Smooth muscle cell (in vitro differentiated cells): ENCODE data around the gene CEP164. TPM values are rescaled to one million over a fixed set of nuclear protein-coding genes. Genes with fewer than 3 reads are reported as not detected.

Source experiments
- DNase-seq: peaks from one replicate; lab custom pipeline; 2025; ENCODE audit not compliant: unreplicated experiment; lab: John Stamatoyannopoulos, UW
- H2AFZ ChIP-seq: fragments of 200-600 bp; sonication (generic); 2 replicates; pipeline ENCODE4 v1.6.0; 2016; ENCODE audit warnings: antibody characterized with exemption, low read depth, mild to moderate bottlenecking
- H3F3A ChIP-seq: fragments of 200-600 bp; sonication (generic); 2 replicates; pipeline ENCODE4 v1.6.0; 2017; ENCODE audit warnings: antibody characterized with exemption, low read depth
- H3K27ac ChIP-seq: fragments of 200-600 bp; sonication (generic); 2 replicates; pipeline ENCODE4 v1.5.1; 2016; ENCODE audit warnings: low read depth, mild to moderate bottlenecking
- H3K27me3 ChIP-seq: fragments of 200-600 bp; sonication (generic); 2 replicates; pipeline ENCODE4 v1.6.1; 2016; ENCODE audit warnings: low read depth, mild to moderate bottlenecking
- H3K36me3 ChIP-seq: fragments of 200-600 bp; sonication (generic); 2 replicates; pipeline ENCODE4 v1.5.1; 2016; ENCODE audit warnings: low read depth
- H3K4me1 ChIP-seq: fragments of 200-600 bp; sonication (generic); 2 replicates; pipeline ENCODE4 v1.5.1; 2016; ENCODE audit warnings: low read depth
- H3K4me2 ChIP-seq: fragments of 200-600 bp; sonication (generic); 2 replicates; pipeline ENCODE4 v1.6.0; 2016; ENCODE audit warnings: mild to moderate bottlenecking
- H3K4me3 ChIP-seq: fragments of 200-600 bp; sonication (generic); 2 replicates; pipeline ENCODE4 v1.5.1; 2016; ENCODE audit warnings: mild to moderate bottlenecking
- H3K79me2 ChIP-seq: fragments of 200-600 bp; sonication (generic); 2 replicates; pipeline ENCODE4 v1.6.0; 2016; ENCODE audit warnings: low read depth, mild to moderate bottlenecking
- H3K9ac ChIP-seq: fragments of 200-600 bp; sonication (generic); 2 replicates; pipeline ENCODE4 v1.6.0; 2016; ENCODE audit warnings: low read depth
- H3K9me3 ChIP-seq: fragments of 200-600 bp; sonication (generic); replicated peaks from 2 replicates; pipeline ENCODE4 v1.5.1; 2016; ENCODE audit warnings: low read depth
- H4K20me1 ChIP-seq: fragments of 200-600 bp; sonication (generic); 2 replicates; pipeline ENCODE4 v1.6.0; 2016; ENCODE audit warnings: low read depth
- CTCF ChIP-seq: fragments of 200-600 bp; sonication (generic); IDR thresholded peaks from 2 replicates; pipeline ENCODE4 v1.5.1; 2017; ENCODE audit warnings: borderline replicate concordance, mild to moderate bottlenecking, antibody characterized with exemption; ENCODE audit not compliant: insufficient read depth, poor library complexity, severe bottlenecking
- WGBS: methylation state at CpG from one replicate; pipeline ENCODE4 v1.1.7; 2016; ENCODE audit warnings: low lambda C conversion rate; 5-methylcytosine and 5-hydroxymethylcytosine counted together
- polyA plus RNA-seq: library from polyadenylated mRNA; unstranded; fragments of >200 nt; fragmentation: Nextera tagmentation; extraction: Ambion mirVana; gene quantifications from 2 replicates; pipeline ENCODE4 v1.2.1, GENCODE V29; 2016
- total RNA-seq: library from RNA; depleted of rRNA; stranded (reverse); fragments of >200 nt; gene quantifications from 2 replicates; pipeline ENCODE4 v1.2.3, GENCODE V29; 2014

CEP164 gene
- total and polyA plus RNA-seq, 2 experiments from 2014 or later = 11.2 to 30.7 TPM

GRCh38 chr11:117281159-117281558 is 46.5 kb upstream of the CEP164 start:
- Histone ChIP-seq H3K4me1 (peaks cover 12% of the 10 kb centered on the region), H4K20me1 (no peaks in the 10 kb centered on the region), H3K9me3 (no peaks in the 10 kb centered on the region), H3K4me2 (peak overlapping the region; percentile 47), H2AFZ (no peak overlapping the region), H3K27me3 (no peaks in the 10 kb centered on the region), H3K36me3 (no peaks in the 10 kb centered on the region), H3K27ac (peak overlapping the region; percentile 73), H3K79me2 (no peaks in the 10 kb centered on the region), H3F3A (peaks cover 16% of the 10 kb centered on the region), H3K4me3 (no peak overlapping the region), H3K9ac (no peak overlapping the region)
- TF ChIP-seq CTCF = no peak
- no peak for DNase-seq
- WGBS = 2% methylated on average over 6 of the region's 6 CpGs

DNA sequence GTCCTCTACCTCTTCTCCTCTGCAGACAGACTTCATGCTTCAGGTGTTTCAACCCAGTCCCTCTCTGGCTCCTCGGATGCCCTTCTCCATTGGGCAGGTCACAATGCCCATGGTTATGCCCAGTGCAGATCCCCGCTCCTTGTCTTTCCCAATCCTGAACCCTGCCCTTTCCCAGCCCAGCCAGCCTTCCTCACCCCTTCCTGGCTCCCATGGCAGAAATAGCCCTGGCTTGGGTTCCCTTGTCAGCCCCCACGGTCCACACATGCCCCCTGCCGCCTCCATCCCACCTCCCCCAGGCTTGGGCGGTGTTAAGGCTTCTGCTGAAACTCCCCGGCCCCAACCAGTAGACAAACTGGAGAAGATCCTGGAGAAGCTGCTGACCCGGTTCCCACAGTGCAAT is 45.8 kb upstream of the CEP164 start:
- no peaks in the 10 kb centered on the region for H4K20me1 ChIP-seq
- no peaks in the 10 kb centered on the region for H3K27me3 ChIP-seq
- H3K27ac ChIP-seq = peak overlapping the region; percentile 73
- no peaks in the 10 kb centered on the region for H3K9me3 ChIP-seq
- no peak overlapping the region for H3K9ac ChIP-seq
- H3K4me2 ChIP-seq = peak overlapping the region; percentile 47
- DNase-seq = no peak
- no peak for TF ChIP-seq CTCF
- H2AFZ ChIP-seq = no peak overlapping the region
- peaks cover 12% of the 10 kb centered on the region for H3K4me1 ChIP-seq
- H3F3A ChIP-seq = peaks cover 16% of the 10 kb centered on the region
- H3K36me3 ChIP-seq = no peaks in the 10 kb centered on the region
- H3K79me2 ChIP-seq = no peaks in the 10 kb centered on the region
- WGBS = 94% methylated on average over 7 of the region's 7 CpGs
- H3K4me3 ChIP-seq = no peak overlapping the region

DNA sequence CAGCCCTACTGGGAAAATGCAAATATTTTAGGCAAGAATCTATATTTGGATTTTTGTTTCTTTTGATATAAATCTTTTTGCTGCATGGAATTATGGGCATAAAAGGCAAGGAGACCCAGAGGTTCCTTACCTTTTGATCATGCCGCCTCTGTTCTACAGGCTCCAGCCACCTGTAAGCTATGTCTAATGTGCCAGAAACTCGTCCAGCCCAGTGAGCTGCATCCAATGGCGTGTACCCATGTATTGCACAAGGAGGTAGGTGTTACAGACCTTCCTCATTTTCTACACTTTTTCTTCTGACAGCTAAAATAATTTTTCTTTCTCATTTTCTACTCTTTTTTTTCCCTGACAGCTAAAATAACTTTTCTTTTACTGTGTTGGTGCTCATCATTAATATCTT is 44.7 kb upstream of the CEP164 start:
- no peak overlapping the region for H3K4me2 ChIP-seq
- H3K9ac ChIP-seq = no peak overlapping the region
- no peak overlapping the region for H2AFZ ChIP-seq
- H3K79me2 ChIP-seq = no peaks in the 10 kb centered on the region
- no peak for TF ChIP-seq CTCF
- H3K27me3 ChIP-seq = no peaks in the 10 kb centered on the region
- no peak for DNase-seq
- no peaks in the 10 kb centered on the region for H3K9me3 ChIP-seq
- no peak overlapping the region for H3K4me3 ChIP-seq
- no peaks in the 10 kb centered on the region for H3K36me3 ChIP-seq
- H4K20me1 ChIP-seq = no peaks in the 10 kb centered on the region
- H3K27ac ChIP-seq = no peak overlapping the region
- H3K4me1 ChIP-seq = peaks cover 12% of the 10 kb centered on the region
- WGBS = 98% methylated on average over 3 of the region's 3 CpGs
- H3F3A ChIP-seq = peaks cover 16% of the 10 kb centered on the region

GRCh38 chr11:117284053-117284452 is 43.6 kb upstream of the CEP164 start:
- H3K9ac ChIP-seq = no peak overlapping the region
- no peak overlapping the region for H3K27ac ChIP-seq
- H3K4me2 ChIP-seq = no peak overlapping the region
- H3K36me3 ChIP-seq = peaks cover 1% of the 10 kb centered on the region
- 98% methylated on average over 2 of the region's 2 CpGs for WGBS
- TF ChIP-seq CTCF = no peak
- peaks cover 5% of the 10 kb centered on the region for H3K4me1 ChIP-seq
- no peaks in the 10 kb centered on the region for H3K9me3 ChIP-seq
- DNase-seq = no peak
- peaks cover 6% of the 10 kb centered on the region for H3F3A ChIP-seq
- H4K20me1 ChIP-seq = no peaks in the 10 kb centered on the region
- H3K4me3 ChIP-seq = no peak overlapping the region
- no peak overlapping the region for H2AFZ ChIP-seq
- no peaks in the 10 kb centered on the region for H3K27me3 ChIP-seq
- H3K79me2 ChIP-seq = no peaks in the 10 kb centered on the region
